Kidney (tissue), 14 donors: ENCODE measurements around the gene DYDC1. TPM values are rescaled to one million over a fixed set of nuclear protein-coding genes. Genes with fewer than 3 reads are reported as not detected.

Experiments used
- DNase-seq, 5 donors: peaks; one replicate each; pipeline ENCODE4 v3.0.0-alpha.2; 2013 to 2020
- FAIRE-seq: peaks from 2 replicates; lab custom pipeline; 2012; peaks lifted over from hg19 to GRCh38; lab: Jason Lieb, UNC
- H3K27ac ChIP-seq, 2 donors: one replicate each; pipeline ENCODE4 v1.7.0; 2013; ENCODE audit warnings: low read depth in 2 of 2, low read length in 2 of 2, inconsistent platforms in 1 of 2
- H3K27me3 ChIP-seq: one replicate; pipeline ENCODE4 v1.7.1; 2013; ENCODE audit warnings: low read length, inconsistent platforms; ENCODE audit not compliant: control insufficient read depth, insufficient read depth
- H3K36me3 ChIP-seq, 3 donors: one replicate each; pipeline versions ENCODE4 v1.7.0 to v1.7.1; 2013; ENCODE audit warnings: low read length in 3 of 3, control low read depth in 1 of 3, inconsistent platforms in 1 of 3; ENCODE audit not compliant: insufficient read depth in 3 of 3, control insufficient read depth in 2 of 3
- H3K4me1 ChIP-seq, 3 donors: one replicate each; pipeline versions ENCODE4 v1.7.0 to v1.7.1; 2013; ENCODE audit warnings: low read length in 3 of 3, inconsistent platforms in 1 of 3, low read depth in 1 of 3; ENCODE audit not compliant: control insufficient read depth in 2 of 3, insufficient read depth in 2 of 3
- H3K4me3 ChIP-seq, 3 donors: one replicate each; pipeline versions ENCODE4 v1.7.0 to v1.8.1; 2013; ENCODE audit warnings: low read length in 3 of 3, control low read depth in 1 of 3, inconsistent platforms in 1 of 3
- H3K9ac ChIP-seq, 3 donors: one replicate each; pipeline versions ENCODE4 v1.7.0 to v1.7.1; 2013; ENCODE audit warnings: low read length in 3 of 3, control low read depth in 1 of 3, inconsistent platforms in 1 of 3
- H3K9me3 ChIP-seq, 3 donors: one replicate each; pipeline versions ENCODE4 v1.7.0 to v1.7.1; 2013; ENCODE audit warnings: low read length in 3 of 3, control low read depth in 1 of 3, inconsistent platforms in 1 of 3; ENCODE audit not compliant: control insufficient read depth in 2 of 3, insufficient read depth in 1 of 3
- CTCF ChIP-seq: IDR thresholded peaks from 3 replicates; pipeline ENCODE4 v1.5.1; 2012; ENCODE audit warnings: mild to moderate bottlenecking, moderate library complexity, borderline replicate concordance; ENCODE audit not compliant: insufficient read depth; ENCODE audit errors: extremely low read depth
- intact Hi-C: fragments of 100-400 bp; cut with DNase I; formaldehyde crosslinking; loops from one replicate; pipeline ENCODE4 v1.11.1; 2022
- polyA plus RNA-seq: library from polyadenylated mRNA; stranded (reverse); fragments of 350-450 nt; fragmentation: Illumina TruSeq; extraction: RNeasy Lipid Tissue Mini Kit (QIAGEN cat#74804); gene quantifications from one replicate; pipeline ENCODE4 v1.2.3, GENCODE V29; 2014; ENCODE audit warnings: low read depth, low replicate concordance; ENCODE audit not compliant: insufficient read depth
- total RNA-seq: library from RNA; stranded (reverse); fragmentation: NEBNext Ultra II Directional; extraction: Animal tissue kit (Norgen Biotek cat#: 25700); gene quantifications from one replicate; pipeline ENCODE4 v1.2.1, GENCODE V29; 2021
- donor health status: control.
- donor health status: control.
- donor health status: control.
- donor health status: control.
- donor health status: control.
- donor health status: DM: yes; HTN: yes; CAD: no.
- donor health status: Normal renal cell carcinoma (clear cell type).

Gene DYDC1
- total and polyA plus RNA-seq, 2 donors from 2014 or later = not detected

GRCh38 chr10:80319725-80320290 lies 36.7 kb downstream of the DYDC1 start:
- Histone ChIP-seq H3K4me3 (no peak overlapping the region), H3K27ac (no peak overlapping the region), H3K27me3 (no peaks in the 10 kb centered on the region), H3K9me3 (no peaks in the 10 kb centered on the region), H3K36me3 (no peaks in the 10 kb centered on the region), H3K9ac (no peak overlapping the region), H3K4me1 (no peaks in the 10 kb centered on the region)
- DNase-seq = no peak
- no peak for TF ChIP-seq CTCF
- intact Hi-C loops = no loop called here
- no peak for FAIRE-seq

- no peak for TF ChIP-seq CTCF
- H3K4me1 ChIP-seq = no peaks in the 10 kb centered on the region
- no peak overlapping the region for H3K9ac ChIP-seq
- DNase-seq (no peak), FAIRE-seq (peak; percentile 61)
- H3K4me3 ChIP-seq = no peak overlapping the region
- no peaks in the 10 kb centered on the region for H3K36me3 ChIP-seq
- intact Hi-C loops = no loop called here
- H3K9me3 ChIP-seq = no peaks in the 10 kb centered on the region
- no peak overlapping the region for H3K27ac ChIP-seq
- no peaks in the 10 kb centered on the region for H3K27me3 ChIP-seq
Measured at GRCh38 chr10:80319318-80319717, 37.2 kb downstream of the DYDC1 start.

- H3K36me3 ChIP-seq = no peaks in the 10 kb centered on the region
- no peak overlapping the region for H3K9ac ChIP-seq
- DNase-seq = no peak
Measured at GRCh38 chr10:80318742-80319141, 37.8 kb downstream of the DYDC1 start.

More at GRCh38 chr10:80318742-80319141, 37.8 kb downstream of the DYDC1 start:
- intact Hi-C loops = no loop called here
- no peak overlapping the region for H3K4me3 ChIP-seq
- no peaks in the 10 kb centered on the region for H3K4me1 ChIP-seq
- H3K9me3 ChIP-seq = no peaks in the 10 kb centered on the region
- H3K27me3 ChIP-seq = no peaks in the 10 kb centered on the region
- no peak overlapping the region for H3K27ac ChIP-seq
- TF ChIP-seq CTCF = no peak
- FAIRE-seq = no peak
